Suprapubic skin (tissue), 4 donors: ENCODE results near the gene MFSD12. TPM values are rescaled to one million over a fixed set of nuclear protein-coding genes. Genes with fewer than 3 reads are reported as not detected.

Source experiments
- DNase-seq, 2 donors: peaks; one replicate each; pipeline ENCODE4 v3.0.0-alpha.2; 2019; ENCODE audit warnings: low spot score in 2 of 2
- H3K27ac ChIP-seq: fragments of 200-600 bp; sonication (generic); one replicate; pipeline ENCODE4 v1.5.1; 2019
- H3K27me3 ChIP-seq: fragments of 200-600 bp; sonication (generic); one replicate; pipeline ENCODE4 v1.5.1; 2019
- H3K36me3 ChIP-seq: fragments of 200-600 bp; sonication (generic); one replicate; pipeline ENCODE4 v1.5.1; 2019
- H3K4me1 ChIP-seq: fragments of 200-600 bp; sonication (generic); one replicate; pipeline ENCODE4 v1.5.1; 2019
- H3K4me3 ChIP-seq: fragments of 200-600 bp; sonication (generic); one replicate; pipeline ENCODE4 v1.5.1; 2019; ENCODE audit warnings: mild to moderate bottlenecking
- H3K9me3 ChIP-seq: fragments of 200-600 bp; sonication (generic); one replicate; pipeline ENCODE4 v1.5.1; 2019
- CTCF ChIP-seq, 2 donors: fragments of 200-600 bp in 1 of 2; fragments of 450-650 bp in 1 of 2; sonication (generic) in 1 of 2; IDR thresholded peaks; one replicate each; pipeline ENCODE4 v1.5.1; 2016 to 2019; ENCODE audit warnings: antibody characterized with exemption in 2 of 2, mild to moderate bottlenecking in 1 of 2, moderate library complexity in 1 of 2
- EP300 ChIP-seq: sonication (generic); formaldehyde crosslinking; IDR thresholded peaks from one replicate; pipeline ENCODE4 v1.6.1; 2017; ENCODE audit warnings: antibody characterized with exemption
- POLR2A ChIP-seq, 2 donors: fragments of 450-650 bp; IDR thresholded peaks; one replicate each; pipeline ENCODE4 v1.6.1; 2017; ENCODE audit warnings: antibody characterized with exemption in 2 of 2, mild to moderate bottlenecking in 2 of 2, moderate library complexity in 2 of 2
- POLR2AphosphoS5 ChIP-seq, 3 donors: sonication (generic); formaldehyde crosslinking; IDR thresholded peaks; one replicate each; pipeline ENCODE4 v1.6.1; 2017; ENCODE audit warnings: antibody characterized with exemption in 3 of 3
- WGBS: methylation state at CpG from one replicate; pipeline ENCODE4 v1.1.5; 2018; 5-methylcytosine and 5-hydroxymethylcytosine counted together
- total RNA-seq, 4 donors: library from RNA; depleted of rRNA; stranded (reverse); fragments of >200 nt; gene quantifications; one replicate each; pipeline ENCODE4 v1.1.0, GENCODE V29; 2016

The MFSD12 gene
- total RNA-seq, 4 donors from 2014 or later, result 60.4 to 206 (median 119) TPM

GRCh38 chr19:3537101-3537437 lies 20.3 kb downstream of the MFSD12 start:
- peaks cover 47% of the 10 kb centered on the region for H3K36me3 ChIP-seq
- no peak overlapping the region for H3K4me3 ChIP-seq
- H3K4me1 ChIP-seq, result peaks cover 29% of the 10 kb centered on the region
- no peaks in the 10 kb centered on the region for H3K9me3 ChIP-seq
- no peaks in the 10 kb centered on the region for H3K27me3 ChIP-seq
- WGBS, result 73% methylated on average over 13 of the region's 13 CpGs
- peak in 1 of 2 donors; percentile 71 for DNase-seq
- peak overlapping the region; percentile 64 for H3K27ac ChIP-seq
- TF ChIP-seq POLR2A (IDR thresholded peaks at IDR 0.05), result no peak

- WGBS, result 49% methylated on average over 7 of the region's 27 CpGs
- Histone ChIP-seq H3K9me3 (no peaks in the 10 kb centered on the region), H3K27me3 (no peaks in the 10 kb centered on the region), H3K36me3 (peaks cover 52% of the 10 kb centered on the region), H3K27ac (peak overlapping the region; percentile 64), H3K4me1 (peaks cover 29% of the 10 kb centered on the region), H3K4me3 (no peak overlapping the region)
- TF ChIP-seq CTCF (IDR thresholded peaks at IDR 0.05) (no peak), EP300 (no peak), POLR2A (IDR thresholded peaks at IDR 0.05) (no peak), POLR2AphosphoS5 (IDR thresholded peaks at IDR 0.05) (no peak)
- peak in 1 of 2 donors; percentile 89 for DNase-seq
These were observed 20.8 kb downstream of the MFSD12 start for GRCh38 chr19:3536429-3537100.

GRCh38 chr19:3535981-3536380 lies 21.4 kb downstream of the MFSD12 start:
- no peak for DNase-seq
- Histone ChIP-seq H3K36me3 (peaks cover 58% of the 10 kb centered on the region), H3K9me3 (no peaks in the 10 kb centered on the region), H3K27ac (peak overlapping the region; percentile 64), H3K4me1 (peaks cover 29% of the 10 kb centered on the region), H3K27me3 (no peaks in the 10 kb centered on the region), H3K4me3 (no peak overlapping the region)
- TF ChIP-seq POLR2A (IDR thresholded peaks at IDR 0.05) (no peak), EP300 (no peak), POLR2AphosphoS5 (IDR thresholded peaks at IDR 0.05) (no peak), CTCF (IDR thresholded peaks at IDR 0.05) (no peak)
- WGBS, result 72% methylated on average over 8 of the region's 10 CpGs

GRCh38 chr19:3535563-3535965 lies 21.8 kb downstream of the MFSD12 start:
- DNase-seq, result peak in 1 of 2 donors; percentile 74
- 93% methylated on average over 11 of the region's 14 CpGs for WGBS
- Histone ChIP-seq H3K27ac (peak overlapping the region; percentile 64), H3K4me3 (no peak overlapping the region), H3K9me3 (no peaks in the 10 kb centered on the region), H3K4me1 (peaks cover 29% of the 10 kb centered on the region), H3K27me3 (no peaks in the 10 kb centered on the region), H3K36me3 (peaks cover 62% of the 10 kb centered on the region)
- TF ChIP-seq EP300 (no peak), POLR2AphosphoS5 (IDR thresholded peaks at IDR 0.05) (no peak), CTCF (IDR thresholded peaks at IDR 0.05) (no peak), POLR2A (IDR thresholded peaks at IDR 0.05) (no peak)

- no peak overlapping the region for H3K4me3 ChIP-seq
- no peaks in the 10 kb centered on the region for H3K9me3 ChIP-seq
- peaks cover 29% of the 10 kb centered on the region for H3K4me1 ChIP-seq
- DNase-seq, result no peak
- TF ChIP-seq POLR2A (IDR thresholded peaks at IDR 0.05) (no peak), EP300 (no peak), CTCF (IDR thresholded peaks at IDR 0.05) (no peak), POLR2AphosphoS5 (IDR thresholded peaks at IDR 0.05) (no peak)
- peaks cover 66% of the 10 kb centered on the region for H3K36me3 ChIP-seq
- H3K27ac ChIP-seq, result no peak overlapping the region
- 91% methylated on average over 4 of the region's 9 CpGs for WGBS
- H3K27me3 ChIP-seq, result no peaks in the 10 kb centered on the region
These were observed 22.2 kb downstream of the MFSD12 start for GRCh38 chr19:3535235-3535535.
